ENCODE measurements around the gene POLR2E.

The POLR2E gene

DNA sequence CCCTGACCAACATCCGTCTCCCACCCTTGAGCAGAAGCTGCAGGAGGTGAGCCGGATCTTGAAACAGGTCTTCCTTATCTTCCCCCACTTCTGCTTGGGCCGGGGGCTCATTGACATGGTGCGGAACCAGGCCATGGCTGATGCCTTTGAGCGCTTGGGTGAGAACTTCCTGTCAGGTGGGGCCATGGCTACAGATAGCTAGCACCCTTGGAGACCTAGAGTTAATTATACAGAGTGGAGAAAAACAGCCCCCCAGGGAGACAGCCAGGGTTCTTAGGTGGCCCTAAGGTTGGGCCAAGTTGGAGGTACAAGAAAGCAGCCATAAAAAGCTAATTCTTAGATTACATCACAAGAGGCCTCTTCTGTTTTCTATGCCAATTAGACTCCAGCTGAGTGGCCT lies 37.1 kb downstream of the POLR2E start:
- H3K4me3 ChIP-seq (ENCODE audit: low read length): no peak overlapping the region

DNA sequence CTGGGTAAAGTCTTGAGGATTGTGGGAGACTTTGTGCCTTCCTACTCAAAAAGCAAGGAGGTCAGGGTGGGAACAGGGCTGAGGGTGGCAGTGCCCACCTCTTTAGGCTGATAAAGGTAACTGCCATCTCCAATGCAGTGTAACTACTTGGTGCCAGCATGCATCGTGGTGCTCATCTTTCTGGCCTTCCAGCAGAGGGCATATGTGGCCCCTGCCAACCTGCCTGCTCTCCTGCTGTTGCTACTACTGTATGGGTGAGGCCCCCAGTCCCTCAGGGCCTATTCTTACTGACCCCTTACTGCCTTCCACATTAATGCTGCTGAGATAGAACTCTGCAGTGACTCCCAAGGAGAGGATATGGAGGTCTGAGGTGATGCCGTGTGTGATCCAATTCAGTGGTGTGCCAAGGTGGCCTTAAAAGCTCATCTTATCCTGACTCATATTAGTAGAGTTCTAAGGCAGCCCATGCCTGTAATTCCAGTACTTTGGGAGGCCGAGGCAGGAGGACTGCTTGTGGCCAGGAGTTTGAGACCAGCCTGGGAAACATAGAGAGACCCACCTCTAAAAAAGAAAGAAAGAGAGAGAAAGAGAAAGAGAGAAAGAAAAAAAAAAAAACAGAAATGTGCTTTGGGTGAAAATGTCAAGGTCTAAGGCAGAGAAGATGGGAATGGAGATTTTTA lies 37.9 kb downstream of the POLR2E start:
- no peak overlapping the region for H3K4me3 ChIP-seq (ENCODE audit: low read length)
- TF ChIP-seq, protein P1, sequence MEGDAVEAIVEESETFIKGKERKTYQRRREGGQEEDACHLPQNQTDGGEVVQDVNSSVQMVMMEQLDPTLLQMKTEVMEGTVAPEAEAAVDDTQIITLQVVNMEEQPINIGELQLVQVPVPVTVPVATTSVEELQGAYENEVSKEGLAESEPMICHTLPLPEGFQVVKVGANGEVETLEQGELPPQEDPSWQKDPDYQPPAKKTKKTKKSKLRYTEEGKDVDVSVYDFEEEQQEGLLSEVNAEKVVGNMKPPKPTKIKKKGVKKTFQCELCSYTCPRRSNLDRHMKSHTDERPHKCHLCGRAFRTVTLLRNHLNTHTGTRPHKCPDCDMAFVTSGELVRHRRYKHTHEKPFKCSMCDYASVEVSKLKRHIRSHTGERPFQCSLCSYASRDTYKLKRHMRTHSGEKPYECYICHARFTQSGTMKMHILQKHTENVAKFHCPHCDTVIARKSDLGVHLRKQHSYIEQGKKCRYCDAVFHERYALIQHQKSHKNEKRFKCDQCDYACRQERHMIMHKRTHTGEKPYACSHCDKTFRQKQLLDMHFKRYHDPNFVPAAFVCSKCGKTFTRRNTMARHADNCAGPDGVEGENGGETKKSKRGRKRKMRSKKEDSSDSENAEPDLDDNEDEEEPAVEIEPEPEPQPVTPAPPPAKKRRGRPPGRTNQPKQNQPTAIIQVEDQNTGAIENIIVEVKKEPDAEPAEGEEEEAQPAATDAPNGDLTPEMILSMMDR (IDR thresholded peaks at IDR 0.05; ENCODE audit: insufficient read depth, low read depth, low read length, missing control alignments): peak; percentile 5
- peak; percentile 70 for DNase-seq (ENCODE audit: low read depth)

More for the DNA sequence above, 37.1 kb downstream of the POLR2E start:
- no peak for DNase-seq (ENCODE audit: low read depth)
- TF ChIP-seq, protein P1 (IDR thresholded peaks at IDR 0.05; ENCODE audit: insufficient read depth, low read depth, low read length, missing control alignments): no peak

DNA sequence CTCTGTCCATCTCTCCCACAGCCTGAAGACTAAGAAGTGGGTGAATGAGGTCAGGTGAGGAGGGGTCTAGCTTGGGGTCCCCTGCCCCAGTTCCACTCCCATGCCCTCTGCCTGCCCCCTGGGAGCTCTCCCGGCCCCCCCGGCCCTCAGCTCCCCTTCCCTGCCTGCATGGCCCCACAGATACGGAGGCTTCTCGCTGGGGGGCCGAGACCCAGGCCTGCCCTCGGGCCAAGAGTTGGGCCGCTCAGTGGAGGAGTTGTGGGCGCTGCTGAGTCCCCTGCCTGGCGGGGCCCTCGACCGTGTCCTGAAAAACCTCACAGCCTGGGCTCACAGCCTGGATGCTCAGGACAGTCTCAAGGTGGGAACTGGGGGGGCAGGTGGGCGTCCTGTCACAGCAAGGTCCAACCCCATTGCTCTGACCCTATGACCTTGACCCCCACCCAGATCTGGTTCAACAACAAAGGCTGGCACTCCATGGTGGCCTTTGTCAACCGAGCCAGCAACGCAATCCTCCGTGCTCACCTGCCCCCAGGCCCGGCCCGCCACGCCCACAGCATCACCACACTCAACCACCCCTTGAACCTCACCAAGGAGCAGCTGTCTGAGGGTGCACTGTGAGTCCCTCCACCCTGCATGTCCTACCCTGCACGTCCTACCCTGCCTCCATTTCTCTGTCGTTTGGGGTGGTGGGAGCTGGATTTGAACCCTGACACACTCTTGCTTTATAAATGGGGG lies 39.1 kb downstream of the POLR2E start:
- H3K4me3 ChIP-seq (ENCODE audit: low read length): no peak overlapping the region
- TF ChIP-seq, protein P1 (IDR thresholded peaks at IDR 0.05; ENCODE audit: insufficient read depth, low read depth, low read length, missing control alignments): no peak
- DNase-seq (ENCODE audit: low read depth): no peak

DNA sequence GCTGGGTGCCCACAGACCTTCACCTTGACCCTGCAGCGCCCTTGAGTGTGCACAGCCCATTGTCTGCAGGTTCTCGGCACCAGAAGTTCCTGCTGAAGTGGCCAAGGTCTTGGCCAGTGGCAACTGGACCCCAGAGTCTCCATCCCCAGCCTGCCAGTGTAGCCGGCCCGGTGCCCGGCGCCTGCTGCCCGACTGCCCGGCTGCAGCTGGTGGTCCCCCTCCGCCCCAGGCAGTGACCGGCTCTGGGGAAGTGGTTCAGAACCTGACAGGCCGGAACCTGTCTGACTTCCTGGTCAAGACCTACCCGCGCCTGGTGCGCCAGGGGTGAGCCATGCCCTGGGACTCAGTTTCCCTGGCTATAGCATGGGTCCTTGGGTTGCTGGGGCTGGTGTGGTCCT lies 40.1 kb downstream of the POLR2E start:
- H3K4me3 ChIP-seq (ENCODE audit: low read length): no peak overlapping the region
- TF ChIP-seq, protein P1 (IDR thresholded peaks at IDR 0.05; ENCODE audit: insufficient read depth, low read depth, low read length, missing control alignments): no peak

DNA sequence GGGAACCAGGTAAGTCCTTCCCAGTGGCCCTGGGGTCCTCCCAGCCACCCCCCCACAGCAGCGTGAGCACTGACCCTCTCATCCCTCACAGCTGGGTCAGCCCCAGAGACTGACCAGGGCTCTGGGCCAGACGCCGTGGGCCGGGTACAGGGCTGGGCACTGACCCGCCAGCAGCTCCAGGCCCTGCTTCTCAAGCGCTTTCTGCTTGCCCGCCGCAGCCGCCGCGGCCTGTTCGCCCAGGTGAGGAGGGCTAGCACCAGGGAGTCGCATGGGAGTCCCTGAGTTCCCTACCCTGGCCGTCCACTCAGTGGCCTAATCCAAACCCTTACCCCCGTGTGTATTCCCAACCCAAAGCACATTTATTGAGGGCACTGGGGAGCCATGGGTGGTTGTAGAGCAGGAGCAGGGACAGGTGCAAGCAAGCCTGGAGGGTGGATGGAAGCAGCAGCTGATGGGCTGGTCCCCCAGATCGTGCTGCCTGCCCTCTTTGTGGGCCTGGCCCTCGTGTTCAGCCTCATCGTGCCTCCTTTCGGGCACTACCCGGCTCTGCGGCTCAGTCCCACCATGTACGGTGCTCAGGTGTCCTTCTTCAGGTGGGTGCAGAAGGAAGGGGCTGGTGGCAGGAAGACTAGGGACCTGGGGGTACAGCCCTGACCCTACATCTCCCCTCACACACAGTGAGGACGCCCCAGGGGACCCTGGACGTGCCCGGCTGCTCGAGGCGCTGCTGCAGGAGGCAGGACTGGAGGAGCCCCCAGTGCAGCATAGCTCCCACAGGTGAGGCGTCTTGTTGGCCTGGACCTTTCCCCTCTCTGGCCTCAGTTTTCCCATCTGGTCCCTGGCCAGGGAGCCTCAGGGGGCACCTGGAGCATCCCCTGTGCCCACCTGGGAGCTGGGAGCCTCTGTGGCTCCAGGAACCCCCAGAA lies 40.8 kb downstream of the POLR2E start:
- DNase-seq (ENCODE audit: low read depth): no peak
- TF ChIP-seq, protein P1 (IDR thresholded peaks at IDR 0.05; ENCODE audit: insufficient read depth, low read depth, low read length, missing control alignments): no peak

More for the DNA sequence above, 40.1 kb downstream of the POLR2E start:
- no peak for DNase-seq (ENCODE audit: low read depth)

DNA sequence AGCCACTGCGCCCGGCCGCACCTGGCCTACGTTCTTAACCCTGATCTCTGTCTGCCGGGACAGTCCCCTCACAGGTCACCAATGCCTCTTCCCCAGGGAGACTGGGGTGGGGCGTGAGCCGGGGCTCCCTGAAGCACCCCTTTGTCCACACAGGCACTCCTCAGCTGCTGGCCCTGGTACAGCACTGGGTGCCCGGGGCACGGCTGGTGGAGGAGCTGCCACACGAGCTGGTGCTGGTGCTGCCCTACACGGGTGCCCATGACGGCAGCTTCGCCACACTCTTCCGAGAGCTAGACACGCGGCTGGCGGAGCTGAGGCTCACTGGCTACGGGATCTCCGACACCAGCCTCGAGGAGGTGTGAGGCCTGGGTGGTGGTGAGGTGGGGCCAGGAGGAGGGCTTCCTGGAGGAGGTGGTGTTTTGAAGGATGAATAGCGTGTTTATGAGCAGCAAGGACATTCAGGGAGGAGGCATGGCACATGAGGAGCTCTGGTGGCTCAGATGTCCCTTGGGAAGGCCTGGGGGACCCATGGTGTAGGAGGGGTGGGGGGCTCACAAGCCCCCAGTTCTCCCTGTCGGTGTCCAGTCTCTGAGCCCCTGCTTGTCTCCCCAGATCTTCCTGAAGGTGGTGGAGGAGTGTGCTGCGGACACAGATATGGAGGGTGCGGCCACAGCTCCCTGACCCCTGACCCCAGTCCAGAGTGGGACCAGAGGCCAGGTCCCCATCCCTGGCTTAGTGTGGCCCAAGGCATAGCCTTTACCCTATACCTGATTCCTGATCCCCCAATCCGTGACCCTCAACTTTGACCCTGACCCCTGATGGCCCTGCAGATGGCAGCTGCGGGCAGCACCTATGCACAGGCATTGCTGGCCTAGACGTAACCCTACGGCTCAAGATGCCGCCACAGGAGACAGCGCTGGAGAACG lies 41.7 kb downstream of the POLR2E start:
- DNase-seq (ENCODE audit: low read depth): no peak
- TF ChIP-seq, protein P1 (IDR thresholded peaks at IDR 0.05; ENCODE audit: insufficient read depth, low read depth, low read length, missing control alignments): no peak
- H3K4me3 ChIP-seq (ENCODE audit: low read length): no peak overlapping the region

More for the DNA sequence above, 40.8 kb downstream of the POLR2E start:
- H3K4me3 ChIP-seq (ENCODE audit: low read length): no peak overlapping the region
